Measurements from ENCODE around the gene TTLL6.

The TTLL6 gene

DNA sequence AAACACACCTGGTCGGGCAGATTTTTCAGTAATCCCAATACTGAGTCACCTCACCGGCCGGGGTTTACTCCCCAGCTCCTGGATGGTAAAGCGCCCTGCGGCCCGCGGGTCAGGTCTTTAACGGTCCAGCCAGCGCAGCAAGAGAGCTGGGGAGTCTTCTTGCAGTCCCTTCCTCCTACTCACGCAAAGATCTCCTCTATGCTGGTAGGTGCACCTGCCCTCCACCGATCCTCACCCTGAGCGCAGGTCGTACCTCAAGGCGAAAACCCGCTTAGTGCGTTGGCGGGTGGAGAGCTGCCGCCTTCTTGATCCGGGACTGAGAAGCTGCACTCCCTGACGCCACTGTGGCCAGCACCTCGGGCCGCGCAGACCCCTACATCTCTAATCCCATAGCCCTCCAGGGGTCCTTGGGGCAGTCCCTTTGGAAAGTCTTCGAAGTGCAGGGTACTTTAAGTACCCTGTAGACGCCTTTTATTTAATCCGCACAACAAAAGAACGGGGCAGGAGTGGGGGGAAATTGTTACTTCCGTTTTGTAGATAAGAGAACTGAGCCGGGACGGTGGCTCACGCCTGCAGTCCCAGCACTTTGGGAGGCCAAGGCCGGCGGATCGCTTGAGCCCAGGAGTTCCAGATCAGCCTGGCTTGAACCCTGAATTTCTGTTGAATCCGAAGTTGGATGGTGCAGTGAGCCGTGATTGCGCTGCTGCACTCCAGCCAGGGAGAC, 78.1 kb downstream of the TTLL6 start:
- Histone ChIP-seq H3K27me3 (ENCODE audit: insufficient read depth, poor library complexity, severe bottlenecking) (peaks cover 82% of the 10 kb centered on the region), H3K27ac (replicated peaks) (no peak overlapping the region), H3K4me3 (replicated peaks; ENCODE audit: insufficient read depth, low read length) (no peak overlapping the region)
- DNase-seq (ENCODE audit: low read depth in 1 of 2, low spot score in 1 of 2), result no peak
- TF ChIP-seq, protein P1, sequence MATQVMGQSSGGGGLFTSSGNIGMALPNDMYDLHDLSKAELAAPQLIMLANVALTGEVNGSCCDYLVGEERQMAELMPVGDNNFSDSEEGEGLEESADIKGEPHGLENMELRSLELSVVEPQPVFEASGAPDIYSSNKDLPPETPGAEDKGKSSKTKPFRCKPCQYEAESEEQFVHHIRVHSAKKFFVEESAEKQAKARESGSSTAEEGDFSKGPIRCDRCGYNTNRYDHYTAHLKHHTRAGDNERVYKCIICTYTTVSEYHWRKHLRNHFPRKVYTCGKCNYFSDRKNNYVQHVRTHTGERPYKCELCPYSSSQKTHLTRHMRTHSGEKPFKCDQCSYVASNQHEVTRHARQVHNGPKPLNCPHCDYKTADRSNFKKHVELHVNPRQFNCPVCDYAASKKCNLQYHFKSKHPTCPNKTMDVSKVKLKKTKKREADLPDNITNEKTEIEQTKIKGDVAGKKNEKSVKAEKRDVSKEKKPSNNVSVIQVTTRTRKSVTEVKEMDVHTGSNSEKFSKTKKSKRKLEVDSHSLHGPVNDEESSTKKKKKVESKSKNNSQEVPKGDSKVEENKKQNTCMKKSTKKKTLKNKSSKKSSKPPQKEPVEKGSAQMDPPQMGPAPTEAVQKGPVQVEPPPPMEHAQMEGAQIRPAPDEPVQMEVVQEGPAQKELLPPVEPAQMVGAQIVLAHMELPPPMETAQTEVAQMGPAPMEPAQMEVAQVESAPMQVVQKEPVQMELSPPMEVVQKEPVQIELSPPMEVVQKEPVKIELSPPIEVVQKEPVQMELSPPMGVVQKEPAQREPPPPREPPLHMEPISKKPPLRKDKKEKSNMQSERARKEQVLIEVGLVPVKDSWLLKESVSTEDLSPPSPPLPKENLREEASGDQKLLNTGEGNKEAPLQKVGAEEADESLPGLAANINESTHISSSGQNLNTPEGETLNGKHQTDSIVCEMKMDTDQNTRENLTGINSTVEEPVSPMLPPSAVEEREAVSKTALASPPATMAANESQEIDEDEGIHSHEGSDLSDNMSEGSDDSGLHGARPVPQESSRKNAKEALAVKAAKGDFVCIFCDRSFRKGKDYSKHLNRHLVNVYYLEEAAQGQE (IDR thresholded peaks at IDR 0.05; ENCODE audit: insufficient replicate concordance, low read depth), result no peak
- TF ChIP-seq SPI1 (IDR thresholded peaks at IDR 0.05; ENCODE audit: borderline replicate concordance, low read depth) (no peak), POLR2AphosphoS5 (IDR thresholded peaks at IDR 0.05; ENCODE audit: low read depth) (no peak), GABPA (IDR thresholded peaks at IDR 0.05; ENCODE audit: low read depth) (no peak)
- TF ChIP-seq, protein P2, sequence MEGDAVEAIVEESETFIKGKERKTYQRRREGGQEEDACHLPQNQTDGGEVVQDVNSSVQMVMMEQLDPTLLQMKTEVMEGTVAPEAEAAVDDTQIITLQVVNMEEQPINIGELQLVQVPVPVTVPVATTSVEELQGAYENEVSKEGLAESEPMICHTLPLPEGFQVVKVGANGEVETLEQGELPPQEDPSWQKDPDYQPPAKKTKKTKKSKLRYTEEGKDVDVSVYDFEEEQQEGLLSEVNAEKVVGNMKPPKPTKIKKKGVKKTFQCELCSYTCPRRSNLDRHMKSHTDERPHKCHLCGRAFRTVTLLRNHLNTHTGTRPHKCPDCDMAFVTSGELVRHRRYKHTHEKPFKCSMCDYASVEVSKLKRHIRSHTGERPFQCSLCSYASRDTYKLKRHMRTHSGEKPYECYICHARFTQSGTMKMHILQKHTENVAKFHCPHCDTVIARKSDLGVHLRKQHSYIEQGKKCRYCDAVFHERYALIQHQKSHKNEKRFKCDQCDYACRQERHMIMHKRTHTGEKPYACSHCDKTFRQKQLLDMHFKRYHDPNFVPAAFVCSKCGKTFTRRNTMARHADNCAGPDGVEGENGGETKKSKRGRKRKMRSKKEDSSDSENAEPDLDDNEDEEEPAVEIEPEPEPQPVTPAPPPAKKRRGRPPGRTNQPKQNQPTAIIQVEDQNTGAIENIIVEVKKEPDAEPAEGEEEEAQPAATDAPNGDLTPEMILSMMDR (IDR thresholded peaks at IDR 0.05; ENCODE audit: insufficient read depth, low read length), result no peak

DNA sequence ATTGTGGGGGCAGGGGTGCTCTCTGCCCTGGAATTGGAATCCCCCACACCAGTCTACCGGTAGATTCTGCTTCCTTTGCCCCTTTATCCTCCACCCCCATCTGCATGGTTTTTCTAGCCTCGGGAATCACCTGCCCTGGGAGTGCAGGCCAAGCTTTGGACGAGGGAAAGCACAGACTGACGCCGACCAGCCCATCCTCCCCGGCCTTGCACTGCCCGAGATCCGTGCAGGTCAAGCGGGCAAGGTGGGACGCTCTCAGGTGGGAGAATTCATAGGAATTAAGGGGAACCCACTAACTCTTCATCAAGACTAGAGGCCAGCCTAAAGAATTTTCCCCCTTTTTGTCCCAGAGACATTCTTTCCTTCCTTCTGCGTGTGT, 78.6 kb downstream of the TTLL6 start:
- no peak for DNase-seq (ENCODE audit: low read depth in 1 of 2, low spot score in 1 of 2)
- TF ChIP-seq POLR2AphosphoS5 (IDR thresholded peaks at IDR 0.05; ENCODE audit: low read depth), result no peak
- TF ChIP-seq, protein P2 (IDR thresholded peaks at IDR 0.05; ENCODE audit: insufficient read depth, low read length), result no peak
- TF ChIP-seq, protein P1 (IDR thresholded peaks at IDR 0.05; ENCODE audit: insufficient replicate concordance, low read depth), result no peak
- TF ChIP-seq SPI1 (IDR thresholded peaks at IDR 0.05; ENCODE audit: borderline replicate concordance, low read depth), result no peak
- no peak for TF ChIP-seq GABPA (IDR thresholded peaks at IDR 0.05; ENCODE audit: low read depth)
- peaks cover 83% of the 10 kb centered on the region for H3K27me3 ChIP-seq (ENCODE audit: insufficient read depth, poor library complexity, severe bottlenecking)

DNA sequence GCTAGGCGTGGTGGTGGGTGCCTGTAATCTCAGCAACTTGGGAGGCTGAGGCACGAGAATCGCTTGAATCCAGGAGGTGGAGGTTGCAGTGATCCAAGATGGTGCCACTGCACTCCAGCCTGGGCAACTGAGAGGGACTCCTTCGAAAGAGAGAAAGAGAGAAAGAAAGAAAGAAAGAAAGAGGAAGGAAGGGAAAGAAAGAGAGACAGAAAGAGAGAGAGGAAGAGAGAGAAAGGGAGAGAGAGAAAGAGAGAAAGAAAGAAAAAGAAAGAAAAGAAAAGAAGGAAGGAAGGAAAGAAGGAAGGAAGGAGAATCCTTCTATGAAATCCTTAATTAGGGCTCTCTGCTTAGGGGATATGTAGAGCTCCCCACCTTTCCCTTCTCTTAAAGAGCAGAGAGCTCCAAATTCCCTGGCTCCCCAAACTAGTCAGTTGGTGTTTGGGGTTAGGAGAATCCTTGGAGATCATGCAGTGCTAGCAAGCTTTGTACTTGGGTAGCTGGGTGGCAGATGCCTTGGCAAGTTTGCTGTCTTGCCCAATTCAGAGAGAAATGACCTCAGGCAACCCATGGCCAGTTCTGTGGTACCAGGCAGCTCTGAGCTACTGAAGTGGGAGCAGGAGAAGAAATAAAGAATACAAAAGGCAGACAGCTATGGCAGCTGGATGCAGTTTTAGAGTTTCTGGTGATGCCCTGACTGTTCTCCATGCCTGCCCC, 79.5 kb downstream of the TTLL6 start:
- no peak for TF ChIP-seq POLR2AphosphoS5 (IDR thresholded peaks at IDR 0.05; ENCODE audit: low read depth)
- TF ChIP-seq SPI1 (IDR thresholded peaks at IDR 0.05; ENCODE audit: borderline replicate concordance, low read depth), result no peak
- no peak for TF ChIP-seq GABPA (IDR thresholded peaks at IDR 0.05; ENCODE audit: low read depth)
- H3K4me3 ChIP-seq (replicated peaks; ENCODE audit: insufficient read depth, low read length), result no peak overlapping the region
- H3K27me3 ChIP-seq (ENCODE audit: insufficient read depth, poor library complexity, severe bottlenecking), result peaks cover 85% of the 10 kb centered on the region
- no peak overlapping the region for H3K27ac ChIP-seq (replicated peaks)
- no peak for DNase-seq (ENCODE audit: low read depth in 1 of 2, low spot score in 1 of 2)

More for the DNA sequence above, 78.6 kb downstream of the TTLL6 start:
- no peak overlapping the region for H3K4me3 ChIP-seq (replicated peaks; ENCODE audit: insufficient read depth, low read length)
- H3K27ac ChIP-seq (replicated peaks), result no peak overlapping the region

DNA sequence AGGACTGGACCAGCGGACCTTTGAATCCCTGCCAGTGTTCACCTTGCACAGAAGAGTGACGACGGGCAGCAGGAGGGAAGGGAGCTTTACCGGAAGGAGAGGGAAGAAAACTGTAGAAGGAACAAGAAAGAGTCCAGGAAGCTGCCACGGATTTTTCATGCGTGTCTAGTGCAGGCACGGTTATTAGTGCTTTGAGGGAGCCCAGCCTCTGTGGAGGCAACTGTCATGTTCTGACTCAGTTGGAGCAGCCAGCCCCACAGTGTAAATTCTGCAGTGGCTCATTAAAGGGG, 82.0 kb downstream of the TTLL6 start:
- no peak overlapping the region for H3K4me3 ChIP-seq (replicated peaks; ENCODE audit: insufficient read depth, low read length)
- DNase-seq (ENCODE audit: low read depth in 1 of 2, low spot score in 1 of 2), result no peak

More for the DNA sequence above, 82.0 kb downstream of the TTLL6 start:
- TF ChIP-seq SPI1 (IDR thresholded peaks at IDR 0.05; ENCODE audit: borderline replicate concordance, low read depth) (no peak), POLR2AphosphoS5 (IDR thresholded peaks at IDR 0.05; ENCODE audit: low read depth) (no peak), GABPA (IDR thresholded peaks at IDR 0.05; ENCODE audit: low read depth) (no peak)
- TF ChIP-seq, protein P2 (IDR thresholded peaks at IDR 0.05; ENCODE audit: insufficient read depth, low read length), result no peak
- TF ChIP-seq, protein P1 (IDR thresholded peaks at IDR 0.05; ENCODE audit: insufficient replicate concordance, low read depth), result no peak
- peaks cover 84% of the 10 kb centered on the region for H3K27me3 ChIP-seq (ENCODE audit: insufficient read depth, poor library complexity, severe bottlenecking)
- H3K27ac ChIP-seq (replicated peaks), result no peak overlapping the region

Measured in HL-60 (cell line).